GM19324 (cell line): ENCODE results near the gene SLIT3.

Source experiments
- ATAC-seq: cut with Tn5 transposase; IDR thresholded peaks from one replicate; pipeline ENCODE4 v1.9.1; 2021; ENCODE audit warnings: mild to moderate bottlenecking, moderate library complexity; ENCODE audit not compliant: unreplicated experiment, low FRiP score

The SLIT3 gene

GRCh38 chr5:169300468-169301385, at the start of gene SLIT3:
Gene SLIT3 (minus strand): TSS chr5:169301139. CDS start chr5:169300709, 430 bp downstream.
- ATAC-seq: no peak

GRCh38 chr5:169350016-169350415, 49.1 kb upstream of the SLIT3 start:
- no peak for ATAC-seq

- ATAC-seq: no peak
These were observed 46.8 kb upstream of the SLIT3 start for GRCh38 chr5:169347786-169348185.

DNA sequence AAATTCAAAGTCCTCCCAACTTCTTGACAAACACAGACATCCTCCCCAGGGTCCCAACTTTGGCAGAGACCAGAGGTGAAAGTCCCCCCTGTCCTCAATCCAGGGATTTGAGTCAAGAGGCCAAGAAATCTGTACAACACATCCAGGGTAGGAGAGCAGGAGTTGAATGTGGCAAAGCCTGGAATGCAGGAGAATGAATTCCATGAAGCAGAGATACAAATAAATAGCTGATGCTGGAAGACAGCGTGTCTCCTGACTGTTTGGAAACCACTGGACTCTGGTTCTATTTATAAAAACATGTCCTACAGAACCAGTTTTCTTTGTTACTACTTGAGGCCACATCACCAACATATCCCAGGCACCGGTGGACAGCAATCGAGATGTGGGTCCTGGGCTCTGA, 43.7 kb upstream of the SLIT3 start:
- ATAC-seq: no peak

DNA sequence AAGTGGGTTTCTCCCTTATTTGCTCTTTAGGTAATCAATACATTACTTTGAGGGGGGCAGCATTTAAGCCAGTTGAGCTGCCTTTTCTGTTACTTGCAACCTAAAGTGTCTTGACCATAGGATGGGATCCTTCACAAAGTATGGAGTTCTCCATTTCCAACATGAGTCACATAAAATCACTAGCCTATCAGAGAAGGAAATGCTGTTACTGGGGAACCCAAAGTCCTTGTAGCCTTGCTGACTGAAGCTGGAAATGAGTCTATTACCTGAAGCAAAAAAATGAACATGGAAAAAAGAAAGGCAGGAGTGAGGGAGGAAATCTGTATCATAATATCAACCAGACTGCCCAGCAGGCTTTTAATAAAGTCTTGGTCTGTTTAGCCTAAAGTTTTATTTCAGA, 42.8 kb upstream of the SLIT3 start:
- ATAC-seq: no peak

GRCh38 chr5:169341556-169341955, 40.6 kb upstream of the SLIT3 start:
- no peak for ATAC-seq

- peak; percentile 54 for ATAC-seq
These were observed 38.9 kb upstream of the SLIT3 start for GRCh38 chr5:169339869-169340268.

DNA sequence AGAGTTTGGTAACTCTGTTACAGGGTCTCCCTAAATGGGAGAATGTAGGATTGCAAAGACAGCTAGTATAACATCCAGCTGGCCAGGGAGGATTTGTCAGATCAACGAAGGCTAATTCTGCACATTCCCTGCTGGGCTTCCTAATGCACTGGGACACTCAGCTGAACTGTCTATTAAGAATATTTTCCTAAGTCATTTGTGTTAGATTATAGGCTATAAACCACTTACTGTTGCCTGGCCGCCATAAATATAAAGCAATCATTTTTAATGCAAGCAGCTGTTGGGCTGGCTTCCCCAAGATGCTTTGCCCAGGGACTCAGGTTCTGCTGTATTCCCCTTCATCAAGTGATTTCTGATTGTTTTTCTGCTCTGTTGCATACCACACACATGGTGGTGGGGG, 35.3 kb upstream of the SLIT3 start:
- ATAC-seq: no peak

GRCh38 chr5:169335806-169336205, 34.9 kb upstream of the SLIT3 start:
- no peak for ATAC-seq

DNA sequence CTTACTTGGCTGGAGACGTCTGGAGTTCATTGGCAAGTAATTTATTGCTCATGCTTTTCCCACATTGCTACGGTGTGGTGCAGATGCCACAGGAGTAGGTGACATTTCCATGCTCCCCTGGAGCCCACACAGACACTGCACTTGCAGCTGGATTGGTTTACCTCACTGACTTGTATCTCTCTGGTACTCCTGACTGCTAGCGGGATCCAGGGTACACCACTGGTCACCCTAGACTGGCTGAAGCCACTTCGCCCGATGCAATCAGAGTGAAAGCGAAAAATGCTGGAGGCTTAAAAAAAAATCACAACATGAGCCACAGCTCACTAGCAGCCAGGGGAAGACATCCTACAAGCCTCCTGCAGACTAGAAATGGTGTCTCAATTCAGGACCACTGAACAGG, 32.6 kb upstream of the SLIT3 start:
- ATAC-seq: no peak

- ATAC-seq: no peak
These were observed 30.4 kb upstream of the SLIT3 start for GRCh38 chr5:169331292-169331852.

- no peak for ATAC-seq
These were observed 27.5 kb upstream of the SLIT3 start for GRCh38 chr5:169328401-169328800.

- ATAC-seq: no peak
These were observed 24.3 kb upstream of the SLIT3 start for GRCh38 chr5:169325273-169325672.

DNA sequence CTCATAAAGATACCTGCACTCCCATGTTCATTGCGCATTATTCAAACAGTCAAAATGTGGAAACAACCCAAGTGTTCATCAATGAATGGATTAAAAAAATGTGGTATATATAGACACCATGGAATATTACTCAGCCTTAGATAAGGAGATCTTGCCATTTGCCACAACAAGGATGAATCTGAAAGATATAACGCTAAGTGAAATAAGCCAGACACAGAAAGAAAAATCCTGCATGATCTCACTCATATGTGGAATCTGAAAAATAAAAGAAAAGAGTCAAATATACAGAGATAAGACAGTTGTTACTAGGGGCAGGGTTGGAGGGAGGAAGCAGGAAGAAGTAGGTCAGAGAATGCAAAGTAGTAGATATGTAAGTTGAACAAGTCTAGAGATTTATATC, 17.6 kb upstream of the SLIT3 start:
- no peak for ATAC-seq

DNA sequence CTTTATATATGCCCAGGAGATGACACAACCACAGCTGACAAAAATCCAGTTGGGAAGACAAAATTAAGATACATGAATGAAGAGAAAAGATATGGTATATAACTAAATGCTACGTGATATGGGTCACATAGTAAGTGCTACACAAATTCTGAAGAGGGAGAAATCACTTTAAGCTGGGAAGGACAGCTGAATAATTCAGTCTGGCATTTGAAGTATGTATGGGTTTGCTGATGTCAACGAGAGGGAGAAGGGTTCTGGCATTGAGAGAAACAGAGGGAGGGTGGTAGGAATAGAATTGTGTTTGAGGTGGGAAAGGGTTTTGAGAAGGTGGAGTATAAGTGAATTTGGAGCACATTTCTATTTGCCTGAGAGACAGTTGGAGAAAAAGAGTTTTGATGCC, 6.7 kb upstream of the SLIT3 start:
- ATAC-seq: no peak

DNA sequence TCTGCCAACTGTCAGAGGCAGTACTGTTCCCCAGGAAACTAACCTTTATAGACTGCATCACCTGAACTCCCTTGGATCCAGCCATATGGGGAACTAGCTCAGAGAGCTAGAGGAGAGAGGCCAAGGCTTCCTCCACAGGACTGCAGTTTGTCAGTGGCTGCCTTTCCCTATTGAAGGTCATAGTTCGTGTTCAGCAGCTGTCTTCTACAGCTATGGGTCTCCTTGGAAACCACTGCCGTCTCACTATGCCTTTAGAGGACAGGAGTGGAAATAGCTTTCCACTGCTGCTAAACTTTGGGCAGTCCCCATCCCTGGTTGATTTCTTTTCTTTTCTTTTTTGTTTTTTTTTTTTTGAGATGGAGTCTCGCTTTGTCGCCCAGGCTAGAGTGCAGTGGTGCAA, 4.4 kb upstream of the SLIT3 start:
- ATAC-seq: no peak

DNA sequence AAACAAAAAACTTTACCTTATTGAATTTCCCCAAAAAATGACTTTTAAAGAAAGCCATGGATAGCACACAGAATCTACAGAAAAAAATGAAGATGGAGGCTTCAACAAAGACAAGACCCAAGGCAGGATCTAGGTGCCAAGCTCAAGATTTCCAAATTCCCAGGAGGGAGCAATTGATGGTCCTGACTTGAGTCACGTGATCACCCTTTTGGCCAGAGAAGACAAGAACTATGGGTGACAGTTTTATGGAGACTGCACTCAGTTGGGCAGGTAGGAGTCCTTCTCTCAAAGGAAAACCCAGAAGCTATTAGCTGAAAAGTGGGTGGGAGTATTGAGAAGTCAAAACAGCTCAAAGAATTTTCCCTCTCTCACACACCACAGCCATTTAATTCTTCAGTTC, 3.2 kb upstream of the SLIT3 start:
- no peak for ATAC-seq

GRCh38 chr5:169303119-169303515, 2.2 kb upstream of the SLIT3 start:
- ATAC-seq: no peak

DNA sequence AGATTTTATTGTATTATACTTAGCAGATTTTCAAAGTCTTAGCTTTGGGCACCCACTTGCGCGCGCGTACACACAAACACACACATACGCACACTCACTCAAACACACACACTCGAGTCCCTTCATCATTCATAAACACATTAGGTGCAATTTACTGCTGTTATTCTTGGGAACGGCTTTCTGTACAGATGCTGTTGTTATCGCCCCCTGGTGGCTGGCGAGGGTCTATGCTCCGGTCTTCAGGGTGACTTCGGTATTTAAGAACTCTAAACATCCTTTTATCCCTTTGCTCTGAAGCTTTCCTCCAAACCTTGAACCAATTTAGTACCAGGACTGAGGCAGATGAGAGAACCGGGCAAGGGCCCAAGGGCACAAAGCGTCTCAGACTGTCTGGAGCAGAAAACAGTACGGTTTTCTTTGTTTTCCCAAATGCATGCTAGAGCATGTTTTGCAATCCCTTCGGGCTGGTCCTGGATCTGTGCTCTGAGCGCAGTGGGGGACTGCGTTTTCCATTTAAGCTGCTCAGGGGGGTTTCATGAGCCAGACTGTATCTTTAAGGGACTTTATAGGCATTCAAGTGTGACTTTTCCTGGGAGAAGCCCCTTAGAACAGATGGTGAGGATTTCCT, 1.7 kb upstream of the SLIT3 start:
- peak; percentile 65 for ATAC-seq

DNA sequence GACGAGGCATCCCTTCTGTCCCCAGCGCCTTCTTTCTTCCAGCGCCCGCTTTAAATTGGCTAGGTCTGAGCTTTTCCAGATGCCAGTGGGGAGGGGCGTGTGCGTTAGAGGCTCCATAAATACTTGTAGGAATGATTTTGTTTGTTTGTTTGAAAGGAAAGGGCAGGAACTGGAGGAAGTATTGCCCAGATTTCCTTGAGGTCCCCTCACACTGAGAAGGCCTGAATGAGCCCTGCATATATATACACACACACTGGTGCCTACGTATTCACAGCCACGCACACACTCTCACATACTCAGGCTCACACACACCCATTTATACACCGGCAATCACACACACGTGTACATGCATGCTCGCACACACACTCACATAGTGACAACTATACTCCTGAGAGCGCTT, 1.0 kb upstream of the SLIT3 start:
- ATAC-seq: no peak

- no peak for ATAC-seq
These were observed 521 bp upstream of the SLIT3 start for GRCh38 chr5:169301386-169301934.
